ENCODE measurements around the gene IFNL4. TPM values are rescaled to one million over a fixed set of nuclear protein-coding genes. Genes with fewer than 3 reads are reported as not detected.
A peak's percentile ranks its signal among the peaks of the same experiment; 100 is the strongest.

IFNL4 gene
- polyA plus RNA-seq, 2 of the 4 experiments (the other 2 are of a cell fraction): not detected

DNA sequence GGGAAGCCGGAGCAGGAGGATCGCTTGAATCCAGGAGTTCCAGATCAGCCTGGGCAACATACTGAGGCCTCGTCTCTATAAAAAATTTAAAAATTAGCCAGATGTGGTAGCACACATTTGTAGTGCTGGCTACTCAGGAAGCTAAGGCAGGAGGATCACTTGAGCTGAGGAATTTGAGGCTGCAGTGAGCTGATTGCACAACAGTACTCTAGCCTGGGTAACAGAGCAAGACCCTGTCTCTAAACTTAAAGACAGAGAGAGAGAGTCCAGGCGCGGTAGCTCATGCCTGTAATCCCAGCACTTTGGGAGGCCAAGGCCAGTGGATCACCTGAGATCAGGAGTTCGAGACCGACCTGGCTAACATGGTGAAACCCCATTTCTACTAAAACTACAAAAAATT, 8.2 kb downstream of the IFNL4 start:
- DNase-seq (ENCODE audit: low read depth in 1 of 2, low spot score in 1 of 2): no peak
- H3K4me3 ChIP-seq: no peak overlapping the region
- no peak overlapping the region for H3K27ac ChIP-seq
- WGBS (ENCODE audit: missing lambda C conversion rate): 89% methylated on average over 7 of the region's 7 CpGs
- H3K9me3 ChIP-seq: no peaks in the 10 kb centered on the region
- FAIRE-seq: no peak
- no peak for ATAC-seq
- TF ChIP-seq, protein P1, sequence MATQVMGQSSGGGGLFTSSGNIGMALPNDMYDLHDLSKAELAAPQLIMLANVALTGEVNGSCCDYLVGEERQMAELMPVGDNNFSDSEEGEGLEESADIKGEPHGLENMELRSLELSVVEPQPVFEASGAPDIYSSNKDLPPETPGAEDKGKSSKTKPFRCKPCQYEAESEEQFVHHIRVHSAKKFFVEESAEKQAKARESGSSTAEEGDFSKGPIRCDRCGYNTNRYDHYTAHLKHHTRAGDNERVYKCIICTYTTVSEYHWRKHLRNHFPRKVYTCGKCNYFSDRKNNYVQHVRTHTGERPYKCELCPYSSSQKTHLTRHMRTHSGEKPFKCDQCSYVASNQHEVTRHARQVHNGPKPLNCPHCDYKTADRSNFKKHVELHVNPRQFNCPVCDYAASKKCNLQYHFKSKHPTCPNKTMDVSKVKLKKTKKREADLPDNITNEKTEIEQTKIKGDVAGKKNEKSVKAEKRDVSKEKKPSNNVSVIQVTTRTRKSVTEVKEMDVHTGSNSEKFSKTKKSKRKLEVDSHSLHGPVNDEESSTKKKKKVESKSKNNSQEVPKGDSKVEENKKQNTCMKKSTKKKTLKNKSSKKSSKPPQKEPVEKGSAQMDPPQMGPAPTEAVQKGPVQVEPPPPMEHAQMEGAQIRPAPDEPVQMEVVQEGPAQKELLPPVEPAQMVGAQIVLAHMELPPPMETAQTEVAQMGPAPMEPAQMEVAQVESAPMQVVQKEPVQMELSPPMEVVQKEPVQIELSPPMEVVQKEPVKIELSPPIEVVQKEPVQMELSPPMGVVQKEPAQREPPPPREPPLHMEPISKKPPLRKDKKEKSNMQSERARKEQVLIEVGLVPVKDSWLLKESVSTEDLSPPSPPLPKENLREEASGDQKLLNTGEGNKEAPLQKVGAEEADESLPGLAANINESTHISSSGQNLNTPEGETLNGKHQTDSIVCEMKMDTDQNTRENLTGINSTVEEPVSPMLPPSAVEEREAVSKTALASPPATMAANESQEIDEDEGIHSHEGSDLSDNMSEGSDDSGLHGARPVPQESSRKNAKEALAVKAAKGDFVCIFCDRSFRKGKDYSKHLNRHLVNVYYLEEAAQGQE (IDR thresholded peaks at IDR 0.05): no peak
- TF ChIP-seq RCOR1 (IDR thresholded peaks at IDR 0.05; ENCODE audit: low read depth, low read length) (no peak), CEBPB (IDR thresholded peaks at IDR 0.05) (peak; percentile 24 to 51; a peak in 3 of 4 replicates), HEYL (CRISPR knock-in tag; IDR thresholded peaks at IDR 0.05) (no peak)
- no peak overlapping the region for H3K4me2 ChIP-seq
- ChIA-PET POLR2A (no interaction called here), CTCF (interaction anchor here (0.6 to 1.7 kb wide), 4 partner anchors 9 to 87 kb away, joined by 3 to 7 read pairs (median 4); no protein-coding TSS in a partner anchor)
- H3K4me1 ChIP-seq: no peaks in the 10 kb centered on the region

DNA sequence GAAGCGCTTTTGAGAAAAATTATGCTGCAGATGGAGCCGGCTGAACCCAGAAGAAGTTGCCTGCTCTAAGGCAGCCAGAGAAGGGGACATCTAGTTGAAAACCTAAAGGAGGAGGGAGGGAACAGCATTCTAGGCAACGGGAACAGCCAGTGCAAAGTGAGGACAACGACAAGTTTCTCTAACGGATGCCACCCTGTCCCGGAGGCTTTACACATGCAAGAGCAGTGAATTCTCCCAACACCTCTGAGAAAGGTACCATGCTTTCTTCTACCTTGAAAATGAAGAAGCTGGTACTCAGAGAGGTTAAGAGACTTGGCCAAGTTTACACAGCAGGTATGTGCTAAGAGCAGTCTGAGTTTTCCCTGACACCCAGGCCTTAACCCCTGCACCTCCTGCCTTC, 9.7 kb downstream of the IFNL4 start:
- ChIA-PET CTCF (interaction anchor here (0.6 to 1.8 kb wide), 9 partner anchors 8 to 130 kb away, joined by 3 to 6 read pairs (median 3); no protein-coding TSS in a partner anchor), POLR2A (interaction anchor here (0.6 kb wide), 1 partner anchor 58 kb away, joined by 8 read pairs; no protein-coding TSS in a partner anchor)
- ATAC-seq (no peak), FAIRE-seq (peak; percentile 77), DNase-seq (ENCODE audit: low read depth in 1 of 2, low spot score in 1 of 2) (no peak)
- WGBS (ENCODE audit: missing lambda C conversion rate): 84% methylated on average over 6 of the region's 6 CpGs
- no peak overlapping the region for H3K4me2 ChIP-seq
- H3K4me3 ChIP-seq: no peak overlapping the region
- H3K4me1 ChIP-seq: no peaks in the 10 kb centered on the region
- H3K9me3 ChIP-seq: no peaks in the 10 kb centered on the region
- no peak overlapping the region for H3K27ac ChIP-seq
- TF ChIP-seq ZFP36 (IDR thresholded peaks at IDR 0.05; ENCODE audit: borderline replicate concordance, partially characterized antibody) (no peak), JUN (IDR thresholded peaks at IDR 0.05) (no peak), CHD2 (IDR thresholded peaks at IDR 0.05; ENCODE audit: low read length, partially characterized antibody) (no peak), BCL3 (IDR thresholded peaks at IDR 0.05) (no peak), SREBF2 (IDR thresholded peaks at IDR 0.05) (no peak), CBX2 (IDR thresholded peaks at IDR 0.05; ENCODE audit: borderline replicate concordance, low read depth) (no peak), HOXB13 (CRISPR knock-in tag; IDR thresholded peaks at IDR 0.05; ENCODE audit: low read depth) (no peak), RAD21 (conservative IDR thresholded peaks at IDR 0.05 in 1 of 2, IDR thresholded peaks at IDR 0.05 in 1 of 2) (no peak), MAFK (IDR thresholded peaks at IDR 0.05; ENCODE audit: partially characterized antibody) (no peak), EHF (CRISPR knock-in tag; IDR thresholded peaks at IDR 0.05) (no peak), CEBPB (IDR thresholded peaks at IDR 0.05) (no peak), HOXA7 (CRISPR knock-in tag; IDR thresholded peaks at IDR 0.05) (no peak), EHMT2 (IDR thresholded peaks at IDR 0.05; ENCODE audit: low read depth) (no peak), ESRRA (IDR thresholded peaks at IDR 0.05; ENCODE audit: borderline replicate concordance, low read length) (no peak)
- TF ChIP-seq, protein P2, sequence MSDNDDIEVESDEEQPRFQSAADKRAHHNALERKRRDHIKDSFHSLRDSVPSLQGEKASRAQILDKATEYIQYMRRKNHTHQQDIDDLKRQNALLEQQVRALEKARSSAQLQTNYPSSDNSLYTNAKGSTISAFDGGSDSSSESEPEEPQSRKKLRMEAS (IDR thresholded peaks at IDR 0.05): no peak

DNA sequence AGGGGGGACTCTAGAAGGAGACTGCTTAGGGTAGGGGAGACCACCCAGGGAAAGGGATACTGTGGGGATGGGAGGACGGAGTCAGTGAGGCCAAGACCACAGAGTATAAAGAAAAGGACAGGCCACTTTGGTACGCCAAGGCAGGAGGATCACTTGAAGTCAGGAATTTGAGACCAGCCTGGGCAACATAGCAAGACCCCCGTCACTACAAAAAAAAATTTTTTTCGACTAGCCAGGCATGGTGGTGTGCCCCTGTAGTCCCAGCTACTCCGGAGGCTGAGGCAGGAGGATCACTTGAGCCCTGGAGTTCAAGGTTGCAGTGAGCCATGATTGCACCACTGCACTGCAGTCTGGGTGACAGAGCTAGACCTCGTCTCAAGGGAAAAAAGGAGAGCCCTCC, 10.4 kb downstream of the IFNL4 start:
- FAIRE-seq (no peak), ATAC-seq (no peak; a peak in 2 of 6 replicates), DNase-seq (ENCODE audit: low read depth in 1 of 2, low spot score in 1 of 2) (no peak)
- WGBS (ENCODE audit: missing lambda C conversion rate): 68% methylated on average over 6 of the region's 6 CpGs
- ChIA-PET CTCF (interaction anchor here (0.8 to 1.8 kb wide), 8 partner anchors 9 to 116 kb away, joined by 3 to 6 read pairs (median 3); no protein-coding TSS in a partner anchor), POLR2A (interaction anchor here (0.6 kb wide), 1 partner anchor 59 kb away, joined by 8 read pairs; no protein-coding TSS in a partner anchor)
- Histone ChIP-seq H3K4me2 (peak overlapping the region; percentile 54), H3K4me3 (no peak overlapping the region), H3K4me1 (no peaks in the 10 kb centered on the region), H3K9me3 (no peaks in the 10 kb centered on the region), H3K27ac (peak overlapping the region in 1 of 2 experiments; percentile 44; a peak in 2 of 6 replicates)
- TF ChIP-seq ZC3H11A (IDR thresholded peaks at IDR 0.05): no peak
- TF ChIP-seq FOXS1 (CRISPR knock-in tag; IDR thresholded peaks at IDR 0.05): no peak
- no peak for TF ChIP-seq SREBF2 (IDR thresholded peaks at IDR 0.05)
- no peak for TF ChIP-seq HOXA7 (CRISPR knock-in tag; IDR thresholded peaks at IDR 0.05)
- TF ChIP-seq CHD4 (IDR thresholded peaks at IDR 0.05; ENCODE audit: borderline replicate concordance): no peak
- no peak for TF ChIP-seq CTCF (IDR thresholded peaks at IDR 0.05)
- TF ChIP-seq EHF (CRISPR knock-in tag; IDR thresholded peaks at IDR 0.05): no peak
- TF ChIP-seq HEYL (CRISPR knock-in tag; IDR thresholded peaks at IDR 0.05): no peak
- TF ChIP-seq, protein P1 (IDR thresholded peaks at IDR 0.05): no peak
